Transverse colon (tissue), 4 donors: ENCODE results near the gene POMGNT1. TPM values are rescaled to one million over a fixed set of nuclear protein-coding genes. Genes with fewer than 3 reads are reported as not detected.

Experiments used
- DNase-seq: peaks from one replicate; pipeline ENCODE4 v3.0.0-alpha.2; 2019
- H3K27ac ChIP-seq, 4 donors: fragments of 200-600 bp; sonication (generic); 2 replicates each; pipeline ENCODE4 v1.5.1; 2016 to 2018; ENCODE audit warnings: inconsistent platforms in 4 of 4
- H3K27me3 ChIP-seq: fragments of 200-600 bp; sonication (generic); 2 replicates; pipeline ENCODE4 v1.5.1; 2017; ENCODE audit warnings: inconsistent platforms
- H3K36me3 ChIP-seq, 4 donors: fragments of 200-600 bp; sonication (generic); 2 replicates each; pipeline ENCODE4 v1.5.1; 2017 to 2019; ENCODE audit warnings: inconsistent platforms in 4 of 4
- H3K4me1 ChIP-seq, 4 donors: fragments of 200-600 bp; sonication (generic); 2 replicates each; pipeline ENCODE4 v1.5.1; 2017 to 2020; ENCODE audit warnings: inconsistent platforms in 4 of 4
- H3K4me3 ChIP-seq, 4 donors: fragments of 200-600 bp; sonication (generic); 1 replicate in 1 of 4; 2 replicates in 3 of 4; pipeline versions ENCODE4 v1.5.1 to v1.6.1; 2017 to 2019; ENCODE audit warnings: inconsistent platforms in 4 of 4
- H3K9me3 ChIP-seq, 2 donors: fragments of 200-600 bp; sonication (generic); 2 replicates each; pipeline ENCODE4 v1.5.1; 2017 to 2019; ENCODE audit warnings: inconsistent platforms in 2 of 2
- CTCF ChIP-seq, 5 experiments: fragments of 200-600 bp in 3 of 5; fragments of 450-650 bp in 2 of 5; sonication (generic) in 3 of 5; IDR thresholded peaks; 1 replicate in 2 of 5; 2 replicates in 3 of 5; pipeline ENCODE4 v1.5.1; 2016 to 2017; ENCODE audit warnings: antibody characterized with exemption in 5 of 5, inconsistent platforms in 3 of 5, mild to moderate bottlenecking in 2 of 5, moderate library complexity in 1 of 5
- EP300 ChIP-seq: sonication (generic); formaldehyde crosslinking; IDR thresholded peaks from one replicate; pipeline ENCODE4 v1.6.1; 2017; ENCODE audit warnings: antibody characterized with exemption, low read depth
- POLR2A ChIP-seq: fragments of 450-650 bp; IDR thresholded peaks from one replicate; pipeline ENCODE4 v1.6.1; 2016; ENCODE audit warnings: antibody characterized with exemption, mild to moderate bottlenecking, moderate library complexity
- POLR2AphosphoS5 ChIP-seq, 3 donors: sonication (generic); formaldehyde crosslinking; IDR thresholded peaks; one replicate each; pipeline ENCODE4 v1.6.1; 2016; ENCODE audit warnings: antibody characterized with exemption in 3 of 3
- WGBS, 2 donors: methylation state at CpG; one replicate each; pipeline ENCODE4 v1.1.5; 2018; ENCODE audit warnings: low coverage in 1 of 2; 5-methylcytosine and 5-hydroxymethylcytosine counted together
- in situ Hi-C, 4 donors: fragments of 200-750 bp; cut with MboI; loops; one replicate each; pipeline versions ENCODE4 v1.15.0 to v1.15.1; 2017; ENCODE audit warnings: low sequenced_read_pairs in 3 of 4, low pct_ligation_motif_present in 1 of 4, low pct_unique_long_range_greater_than_20kb in 1 of 4
- intact Hi-C: fragments of 100-400 bp; cut with DNase I; formaldehyde crosslinking; loops from one replicate; pipeline ENCODE4 v1.15.1; 2023; ENCODE audit warnings: low total_unique reads
- total RNA-seq, 4 donors: library from RNA; depleted of rRNA; stranded (reverse); fragments of >200 nt; gene quantifications; one replicate each; pipeline ENCODE4 v1.1.0, GENCODE V29; 2016

Gene POMGNT1
- total RNA-seq, 4 donors from 2014 or later, result 13.3 to 35.5 (median 27.6) TPM

GRCh38 chr1:46183079-46183847 is 15.0 kb downstream of the POMGNT1 start:
- peak overlapping the region in 1 of 4 donors; percentile 55 for H3K4me3 ChIP-seq
- TF ChIP-seq CTCF (IDR thresholded peaks at IDR 0.05) (no peak), POLR2A (peak; percentile 67), EP300 (peak; percentile 26), POLR2AphosphoS5 (IDR thresholded peaks at IDR 0.05) (peak; percentile 53 to 85 (median 77))
- no peaks in the 10 kb centered on the region for H3K27me3 ChIP-seq
- no peaks in the 10 kb centered on the region for H3K36me3 ChIP-seq
- peak overlapping the region; percentile 86 to 91 (median 88) for H3K27ac ChIP-seq
- H3K4me1 ChIP-seq, result peaks cover 13 to 71% (median 46%) of the 10 kb centered on the region in 4 donors
- intact Hi-C loops (no loop called here), in situ Hi-C loops (no loop called here)
- DNase-seq, result peak; percentile 89
- WGBS, 2 donors, result 8 to 50% methylated on average over 2 to 8 of the region's 8 CpGs
- H3K9me3 ChIP-seq, result no peaks in the 10 kb centered on the region

- intact Hi-C loops, result no loop called here
- TF ChIP-seq CTCF (IDR thresholded peaks at IDR 0.05) (no peak), POLR2A (peak; percentile 78), EP300 (no peak), POLR2AphosphoS5 (IDR thresholded peaks at IDR 0.05) (peak in 2 of 3 donors; percentile 80 to 82)
- Histone ChIP-seq H3K4me3 (peak overlapping the region; percentile 20 to 55 (median 34)), H3K27ac (peak overlapping the region; percentile 86 to 91 (median 88)), H3K9me3 (no peaks in the 10 kb centered on the region), H3K27me3 (no peaks in the 10 kb centered on the region), H3K36me3 (no peaks in the 10 kb centered on the region), H3K4me1 (peaks cover 5 to 56% (median 36%) of the 10 kb centered on the region in 4 donors)
- in situ Hi-C loops, result no loop called here
- WGBS, 2 donors, result 36 to 48% methylated on average over 5 to 10 of the region's 10 CpGs
- DNase-seq, result peak; percentile 56
Measured at GRCh38 chr1:46181343-46182260, 16.6 kb downstream of the POMGNT1 start.

GRCh38 chr1:46180082-46180616 is 18.1 kb downstream of the POMGNT1 start:
- TF ChIP-seq CTCF (IDR thresholded peaks at IDR 0.05), result peak in 4 of 5 experiments; percentile 15 to 61 (median 44)
- no peak for TF ChIP-seq EP300
- peak; percentile 44 to 93 (median 93) for TF ChIP-seq POLR2AphosphoS5 (IDR thresholded peaks at IDR 0.05)
- peak; percentile 94 for TF ChIP-seq POLR2A
- in situ Hi-C loops (no loop called here), intact Hi-C loops (no loop called here)
- Histone ChIP-seq H3K36me3 (no peaks in the 10 kb centered on the region), H3K27me3 (no peaks in the 10 kb centered on the region), H3K27ac (peak overlapping the region; percentile 86 to 91 (median 88)), H3K4me1 (peaks cover 5 to 46% (median 31%) of the 10 kb centered on the region in 4 donors), H3K4me3 (peak overlapping the region in 3 of 4 donors; percentile 34 to 55 (median 34)), H3K9me3 (no peaks in the 10 kb centered on the region)
- DNase-seq, result peak; percentile 92
- WGBS, 2 donors, result 42% methylated on average over 12 of the region's 12 CpGs; no CpG with 5 or more reads in 1 of the 2 donors
